Hepatocyte (in vitro differentiated cells): Measurements from ENCODE around the gene MSANTD2.

Experiments
- CTCF ChIP-seq: fragments of 200-600 bp; sonication (generic); IDR thresholded peaks from 2 replicates; pipeline ENCODE4 v1.5.1; 2016; ENCODE audit warnings: antibody characterized with exemption, mild to moderate bottlenecking; ENCODE audit not compliant: poor library complexity
- EZH2phosphoT487 ChIP-seq: fragments of 200-600 bp; sonication (generic); IDR thresholded peaks from one replicate; pipeline ENCODE4 v1.6.1; 2018; ENCODE audit warnings: antibody characterized with exemption, mild to moderate bottlenecking, low read depth, moderate library complexity; ENCODE audit not compliant: unreplicated experiment, severe bottlenecking

- TF ChIP-seq EZH2phosphoT487 (no peak), CTCF (no peak)
Observed at GRCh38 chr11:124844664-124845079, 44.5 kb upstream of the MSANTD2 start.
